Measurements from ENCODE around the gene DNAH7. TPM values are rescaled to one million over a fixed set of nuclear protein-coding genes. Genes with fewer than 3 reads are reported as not detected.

Gene DNAH7
- polyA plus RNA-seq, 1 donor (not counting 4 experiments of a cell fraction or from before 2014, with no cell fraction given), result 0.17 TPM

GRCh38 chr2:196066291-196067087 is 2.1 kb downstream of the DNAH7 start:
- Histone ChIP-seq H4K20me1 (ENCODE audit: control insufficient read depth, extremely low read depth, insufficient read depth, low read length) (no peaks in the 10 kb centered on the region), H3K4me2 (ENCODE audit: control insufficient read depth, extremely low read depth, insufficient read depth, low read depth, low read length) (no peak overlapping the region), H3K36me3 (ENCODE audit: control insufficient read depth in 2 of 2, extremely low read depth in 1 of 2, insufficient read depth in 2 of 2, low read length in 2 of 2) (no peaks in the 10 kb centered on the region), H2AFZ (ENCODE audit: control insufficient read depth, low read length) (no peak overlapping the region), H3K27ac (ENCODE audit: control insufficient read depth, insufficient read depth, low read length) (no peak overlapping the region), H3K4me3 (ENCODE audit: control insufficient read depth in 2 of 3, extremely low read depth in 1 of 3, insufficient read depth in 2 of 3, low read depth in 1 of 3, low read length in 3 of 3) (no peak overlapping the region), H3K27me3 (ENCODE audit: control insufficient read depth, extremely low read depth, insufficient read depth, low read length) (peaks cover 3% of the 10 kb centered on the region), H3K9me1 (ENCODE audit: control insufficient read depth, extremely low read depth, insufficient read depth, low read length) (no peaks in the 10 kb centered on the region), H3K9ac (ENCODE audit: control insufficient read depth, extremely low read depth, insufficient read depth, low read length) (no peak overlapping the region), H3K4me1 (ENCODE audit: control insufficient read depth, extremely low read depth, insufficient read depth, low read length) (peaks cover 2% of the 10 kb centered on the region), H3K79me2 (ENCODE audit: control insufficient read depth, insufficient read depth, low read length) (no peaks in the 10 kb centered on the region), H3K9me3 (ENCODE audit: control insufficient read depth, low read depth, low read length) (no peaks in the 10 kb centered on the region)
- no peak for FAIRE-seq
- no peak for DNase-seq (ENCODE audit: low read depth, low spot score)
- dilution Hi-C loops (cut with MboI; ENCODE audit: extremely low pct_ligation_motif_present, low sequenced_read_pairs), result no loop called here
- TF ChIP-seq, protein P1, sequence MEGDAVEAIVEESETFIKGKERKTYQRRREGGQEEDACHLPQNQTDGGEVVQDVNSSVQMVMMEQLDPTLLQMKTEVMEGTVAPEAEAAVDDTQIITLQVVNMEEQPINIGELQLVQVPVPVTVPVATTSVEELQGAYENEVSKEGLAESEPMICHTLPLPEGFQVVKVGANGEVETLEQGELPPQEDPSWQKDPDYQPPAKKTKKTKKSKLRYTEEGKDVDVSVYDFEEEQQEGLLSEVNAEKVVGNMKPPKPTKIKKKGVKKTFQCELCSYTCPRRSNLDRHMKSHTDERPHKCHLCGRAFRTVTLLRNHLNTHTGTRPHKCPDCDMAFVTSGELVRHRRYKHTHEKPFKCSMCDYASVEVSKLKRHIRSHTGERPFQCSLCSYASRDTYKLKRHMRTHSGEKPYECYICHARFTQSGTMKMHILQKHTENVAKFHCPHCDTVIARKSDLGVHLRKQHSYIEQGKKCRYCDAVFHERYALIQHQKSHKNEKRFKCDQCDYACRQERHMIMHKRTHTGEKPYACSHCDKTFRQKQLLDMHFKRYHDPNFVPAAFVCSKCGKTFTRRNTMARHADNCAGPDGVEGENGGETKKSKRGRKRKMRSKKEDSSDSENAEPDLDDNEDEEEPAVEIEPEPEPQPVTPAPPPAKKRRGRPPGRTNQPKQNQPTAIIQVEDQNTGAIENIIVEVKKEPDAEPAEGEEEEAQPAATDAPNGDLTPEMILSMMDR (optimal IDR thresholded peaks at IDR 0.05 in 1 of 3, IDR thresholded peaks at IDR 0.05 in 1 of 3, conservative IDR thresholded peaks at IDR 0.05 in 1 of 3; ENCODE audit: extremely low read depth in 1 of 3, insufficient read depth in 2 of 3, low read length in 3 of 3), result peak in 2 of 3 experiments; percentile 39
- TF ChIP-seq EZH2 (IDR thresholded peaks at IDR 0.05; ENCODE audit: low read length), result no peak

- no peak for DNase-seq (ENCODE audit: low read depth, low spot score)
- dilution Hi-C loops (cut with MboI; ENCODE audit: extremely low pct_ligation_motif_present, low sequenced_read_pairs), result no loop called here
- FAIRE-seq, result no peak
- H3K9me1 ChIP-seq (ENCODE audit: control insufficient read depth, extremely low read depth, insufficient read depth, low read length), result no peaks in the 10 kb centered on the region
- H2AFZ ChIP-seq (ENCODE audit: control insufficient read depth, low read length), result no peak overlapping the region
- no peaks in the 10 kb centered on the region for H3K36me3 ChIP-seq (ENCODE audit: control insufficient read depth in 2 of 2, extremely low read depth in 1 of 2, insufficient read depth in 2 of 2, low read length in 2 of 2)
- no peak overlapping the region for H3K4me2 ChIP-seq (ENCODE audit: control insufficient read depth, extremely low read depth, insufficient read depth, low read depth, low read length)
- H3K27ac ChIP-seq (ENCODE audit: control insufficient read depth, insufficient read depth, low read length), result no peak overlapping the region
- peaks cover 3% of the 10 kb centered on the region for H3K27me3 ChIP-seq (ENCODE audit: control insufficient read depth, extremely low read depth, insufficient read depth, low read length)
- H4K20me1 ChIP-seq (ENCODE audit: control insufficient read depth, extremely low read depth, insufficient read depth, low read length), result no peaks in the 10 kb centered on the region
- no peaks in the 10 kb centered on the region for H3K9me3 ChIP-seq (ENCODE audit: control insufficient read depth, low read depth, low read length)
- TF ChIP-seq, protein P1 (optimal IDR thresholded peaks at IDR 0.05 in 1 of 3, IDR thresholded peaks at IDR 0.05 in 1 of 3, conservative IDR thresholded peaks at IDR 0.05 in 1 of 3; ENCODE audit: extremely low read depth in 1 of 3, insufficient read depth in 2 of 3, low read length in 3 of 3), result no peak
- no peak for TF ChIP-seq EZH2 (IDR thresholded peaks at IDR 0.05; ENCODE audit: low read length)
- no peak overlapping the region for H3K4me3 ChIP-seq (ENCODE audit: control insufficient read depth in 2 of 3, extremely low read depth in 1 of 3, insufficient read depth in 2 of 3, low read depth in 1 of 3, low read length in 3 of 3)
- H3K4me1 ChIP-seq (ENCODE audit: control insufficient read depth, extremely low read depth, insufficient read depth, low read length), result peaks cover 2% of the 10 kb centered on the region
- no peaks in the 10 kb centered on the region for H3K79me2 ChIP-seq (ENCODE audit: control insufficient read depth, insufficient read depth, low read length)
- no peak overlapping the region for H3K9ac ChIP-seq (ENCODE audit: control insufficient read depth, extremely low read depth, insufficient read depth, low read length)
Measured at GRCh38 chr2:196063773-196064172, 4.9 kb downstream of the DNAH7 start.
